ENCODE results near the gene TYK2. TPM values are rescaled to one million over a fixed set of nuclear protein-coding genes. Genes with fewer than 3 reads are reported as not detected.

The TYK2 gene
- polyA plus RNA-seq, 1 donor (not counting 4 experiments of a cell fraction or from before 2014, with no cell fraction given): 32.6 TPM

DNA sequence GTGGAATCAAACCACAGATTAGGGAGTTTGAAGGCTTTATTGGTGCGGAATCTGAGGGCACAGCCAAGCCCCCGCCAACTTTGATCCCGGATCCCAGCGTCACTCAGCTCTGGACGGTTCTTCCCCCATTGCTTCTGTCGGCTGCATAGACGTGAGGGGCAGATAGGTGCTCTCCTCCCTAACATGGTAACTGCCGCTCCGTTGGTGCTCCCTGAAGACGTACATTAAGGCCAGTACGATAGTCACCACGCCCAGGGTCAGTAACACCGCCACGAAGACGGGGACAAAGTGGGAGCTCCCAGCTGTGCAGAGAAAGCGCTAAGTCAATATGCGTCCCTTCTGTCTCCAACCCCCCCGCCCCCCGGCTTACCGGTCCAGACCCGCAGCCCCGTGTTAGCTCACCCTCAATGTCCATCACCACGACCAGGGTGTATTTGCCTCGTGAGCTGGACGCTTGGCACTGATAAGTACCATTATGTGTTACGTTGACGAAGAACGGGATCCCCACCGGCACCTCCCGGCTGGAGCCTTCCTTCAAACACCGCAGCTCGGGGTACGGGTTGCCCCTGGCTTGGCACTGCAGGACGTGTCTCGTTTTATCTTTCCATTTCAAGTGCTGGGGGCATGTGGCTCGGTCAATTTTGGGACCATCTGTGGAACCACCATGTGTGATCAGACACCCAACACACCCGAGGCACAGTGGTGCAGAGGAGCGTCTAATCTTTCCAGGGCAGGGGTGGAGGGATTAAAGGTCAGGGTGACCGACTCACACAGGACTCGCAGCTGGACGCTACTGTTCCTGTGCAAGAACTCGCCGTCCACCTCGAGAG is 46.4 kb downstream of the TYK2 start:
- peak overlapping the region; percentile 70 to 94 (median 92) for H3K4me3 ChIP-seq (ENCODE audit: control insufficient read depth in 2 of 3, extremely low read depth in 1 of 3, insufficient read depth in 2 of 3, low read depth in 1 of 3, low read length in 3 of 3)
- peak overlapping the region; percentile 66 for H3K9ac ChIP-seq (ENCODE audit: control insufficient read depth, extremely low read depth, insufficient read depth, low read length)

DNA sequence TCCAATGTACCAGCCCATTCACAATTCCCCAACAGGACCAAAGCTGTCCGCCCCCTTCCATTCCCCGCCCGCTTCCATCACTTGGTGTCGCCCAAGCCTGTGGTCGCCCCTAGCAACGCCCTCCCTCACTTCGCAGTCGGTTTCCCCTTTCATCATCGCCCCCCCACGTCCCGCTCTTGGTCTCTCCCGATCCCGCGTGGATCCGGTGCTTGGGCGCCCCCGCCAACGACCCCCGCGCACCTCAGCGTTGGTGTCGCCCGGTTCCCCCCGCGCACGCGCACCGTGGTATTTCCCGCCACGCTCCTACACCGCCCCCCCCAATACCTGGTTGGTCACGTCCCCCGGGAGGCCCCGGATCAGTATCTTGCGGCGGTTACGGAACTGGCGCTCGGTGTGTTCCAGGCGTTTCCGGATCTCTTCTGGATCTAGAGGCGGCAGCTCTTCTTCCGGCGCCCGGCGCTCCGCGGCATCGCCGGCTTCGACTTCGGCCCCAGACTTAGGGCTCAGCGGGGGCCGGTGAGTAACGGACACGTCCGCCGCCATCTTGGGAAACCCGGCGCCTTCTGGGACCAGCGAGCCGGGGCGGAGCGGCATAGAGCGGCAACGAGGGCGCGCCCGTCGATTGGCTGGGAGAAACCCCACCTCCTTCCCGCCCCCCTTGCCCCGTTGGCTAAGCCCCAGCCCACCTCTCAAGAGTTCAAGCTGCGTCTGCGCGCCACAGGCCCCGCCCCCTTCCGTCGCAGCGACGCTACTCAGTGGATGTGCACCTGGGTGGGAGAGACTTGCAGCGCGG is 47.2 kb downstream of the TYK2 start, which contains the start of gene RAVER1:
TSS of gene RAVER1 (minus strand) at position 565 of the 793 bp plus-strand sequence. CDS start at position 543, 22 bp downstream.
- Histone ChIP-seq H3K79me2 (ENCODE audit: control insufficient read depth, insufficient read depth, low read length) (peaks cover 36% of the 10 kb centered on the region), H2AFZ (ENCODE audit: control insufficient read depth, low read length) (peak within 1 kb of the TSS; percentile 94), H3K9ac (ENCODE audit: control insufficient read depth, extremely low read depth, insufficient read depth, low read length) (peak within 1 kb of the TSS; percentile 84), H3K27me3 (ENCODE audit: control insufficient read depth, extremely low read depth, insufficient read depth, low read length) (no peaks in the 10 kb centered on the region), H4K20me1 (ENCODE audit: control insufficient read depth, extremely low read depth, insufficient read depth, low read length) (no peaks in the 10 kb centered on the region), H3K4me1 (ENCODE audit: control insufficient read depth, extremely low read depth, insufficient read depth, low read length) (peaks cover 19% of the 10 kb centered on the region), H3K9me1 (ENCODE audit: control insufficient read depth, extremely low read depth, insufficient read depth, low read length) (no peaks in the 10 kb centered on the region), H3K36me3 (ENCODE audit: control insufficient read depth in 2 of 2, extremely low read depth in 1 of 2, insufficient read depth in 2 of 2, low read length in 2 of 2) (peaks cover 7 to 14% of the 10 kb centered on the region in 2 experiments), H3K9me3 (ENCODE audit: control insufficient read depth, low read depth, low read length) (no peaks in the 10 kb centered on the region), H3K4me2 (ENCODE audit: control insufficient read depth, extremely low read depth, insufficient read depth, low read depth, low read length) (peak within 1 kb of the TSS; percentile 99), H3K27ac (ENCODE audit: control insufficient read depth, insufficient read depth, low read length) (peak within 1 kb of the TSS; percentile 82), H3K4me3 (ENCODE audit: control insufficient read depth in 2 of 3, extremely low read depth in 1 of 3, insufficient read depth in 2 of 3, low read depth in 1 of 3, low read length in 3 of 3) (peak within 1 kb of the TSS; percentile 70 to 94 (median 92))
- DNase-seq (ENCODE audit: low read depth, low spot score) (peak; percentile 89), FAIRE-seq (peak; percentile 55)
- dilution Hi-C loops (cut with MboI; ENCODE audit: extremely low pct_ligation_motif_present, low sequenced_read_pairs): no loop called here
- TF ChIP-seq EZH2 (IDR thresholded peaks at IDR 0.05; ENCODE audit: low read length): no peak
- TF ChIP-seq, protein P1, sequence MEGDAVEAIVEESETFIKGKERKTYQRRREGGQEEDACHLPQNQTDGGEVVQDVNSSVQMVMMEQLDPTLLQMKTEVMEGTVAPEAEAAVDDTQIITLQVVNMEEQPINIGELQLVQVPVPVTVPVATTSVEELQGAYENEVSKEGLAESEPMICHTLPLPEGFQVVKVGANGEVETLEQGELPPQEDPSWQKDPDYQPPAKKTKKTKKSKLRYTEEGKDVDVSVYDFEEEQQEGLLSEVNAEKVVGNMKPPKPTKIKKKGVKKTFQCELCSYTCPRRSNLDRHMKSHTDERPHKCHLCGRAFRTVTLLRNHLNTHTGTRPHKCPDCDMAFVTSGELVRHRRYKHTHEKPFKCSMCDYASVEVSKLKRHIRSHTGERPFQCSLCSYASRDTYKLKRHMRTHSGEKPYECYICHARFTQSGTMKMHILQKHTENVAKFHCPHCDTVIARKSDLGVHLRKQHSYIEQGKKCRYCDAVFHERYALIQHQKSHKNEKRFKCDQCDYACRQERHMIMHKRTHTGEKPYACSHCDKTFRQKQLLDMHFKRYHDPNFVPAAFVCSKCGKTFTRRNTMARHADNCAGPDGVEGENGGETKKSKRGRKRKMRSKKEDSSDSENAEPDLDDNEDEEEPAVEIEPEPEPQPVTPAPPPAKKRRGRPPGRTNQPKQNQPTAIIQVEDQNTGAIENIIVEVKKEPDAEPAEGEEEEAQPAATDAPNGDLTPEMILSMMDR (optimal IDR thresholded peaks at IDR 0.05 in 1 of 3, IDR thresholded peaks at IDR 0.05 in 1 of 3, conservative IDR thresholded peaks at IDR 0.05 in 1 of 3; ENCODE audit: extremely low read depth in 1 of 3, insufficient read depth in 2 of 3, low read length in 3 of 3): no peak

More for the DNA sequence above, 46.4 kb downstream of the TYK2 start:
- H3K9me1 ChIP-seq (ENCODE audit: control insufficient read depth, extremely low read depth, insufficient read depth, low read length): no peaks in the 10 kb centered on the region
- H2AFZ ChIP-seq (ENCODE audit: control insufficient read depth, low read length): peak overlapping the region; percentile 94
- H3K4me1 ChIP-seq (ENCODE audit: control insufficient read depth, extremely low read depth, insufficient read depth, low read length): peaks cover 19% of the 10 kb centered on the region
- DNase-seq (ENCODE audit: low read depth, low spot score): no peak
- no peaks in the 10 kb centered on the region for H3K9me3 ChIP-seq (ENCODE audit: control insufficient read depth, low read depth, low read length)
- H3K27ac ChIP-seq (ENCODE audit: control insufficient read depth, insufficient read depth, low read length): peak overlapping the region; percentile 26
- H4K20me1 ChIP-seq (ENCODE audit: control insufficient read depth, extremely low read depth, insufficient read depth, low read length): no peaks in the 10 kb centered on the region
- dilution Hi-C loops (cut with MboI; ENCODE audit: extremely low pct_ligation_motif_present, low sequenced_read_pairs): no loop called here
- FAIRE-seq: no peak
- peaks cover 33% of the 10 kb centered on the region for H3K79me2 ChIP-seq (ENCODE audit: control insufficient read depth, insufficient read depth, low read length)
- TF ChIP-seq, protein P1 (optimal IDR thresholded peaks at IDR 0.05 in 1 of 3, IDR thresholded peaks at IDR 0.05 in 1 of 3, conservative IDR thresholded peaks at IDR 0.05 in 1 of 3; ENCODE audit: extremely low read depth in 1 of 3, insufficient read depth in 2 of 3, low read length in 3 of 3): no peak
- no peak for TF ChIP-seq EZH2 (IDR thresholded peaks at IDR 0.05; ENCODE audit: low read length)
- H3K27me3 ChIP-seq (ENCODE audit: control insufficient read depth, extremely low read depth, insufficient read depth, low read length): no peaks in the 10 kb centered on the region
- peak overlapping the region; percentile 99 for H3K4me2 ChIP-seq (ENCODE audit: control insufficient read depth, extremely low read depth, insufficient read depth, low read depth, low read length)
- H3K36me3 ChIP-seq (ENCODE audit: control insufficient read depth in 2 of 2, extremely low read depth in 1 of 2, insufficient read depth in 2 of 2, low read length in 2 of 2): peaks cover 4 to 10% of the 10 kb centered on the region in 2 experiments

Data from keratinocyte (primary cell).